ENCODE measurements around the gene KAT6B.

DNA sequence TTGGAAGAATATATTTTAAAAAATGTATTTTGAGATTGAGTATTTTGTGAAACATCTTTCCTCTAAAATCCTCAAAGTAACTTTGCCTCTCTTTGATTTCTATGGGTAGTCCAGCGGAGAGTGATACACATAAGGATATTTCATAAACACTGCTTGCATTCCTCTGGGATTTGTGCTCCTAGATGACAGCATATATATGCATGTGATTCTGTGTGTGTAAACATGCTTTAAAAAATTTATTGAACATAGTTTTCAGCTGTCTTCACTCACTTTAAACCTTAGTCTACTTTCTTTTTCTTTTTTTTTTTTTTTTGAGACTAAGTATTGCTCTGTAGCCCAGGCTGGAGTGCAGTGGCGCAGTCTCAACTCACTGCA, 84.6 kb downstream of the KAT6B start:
- TF ChIP-seq, protein P1, sequence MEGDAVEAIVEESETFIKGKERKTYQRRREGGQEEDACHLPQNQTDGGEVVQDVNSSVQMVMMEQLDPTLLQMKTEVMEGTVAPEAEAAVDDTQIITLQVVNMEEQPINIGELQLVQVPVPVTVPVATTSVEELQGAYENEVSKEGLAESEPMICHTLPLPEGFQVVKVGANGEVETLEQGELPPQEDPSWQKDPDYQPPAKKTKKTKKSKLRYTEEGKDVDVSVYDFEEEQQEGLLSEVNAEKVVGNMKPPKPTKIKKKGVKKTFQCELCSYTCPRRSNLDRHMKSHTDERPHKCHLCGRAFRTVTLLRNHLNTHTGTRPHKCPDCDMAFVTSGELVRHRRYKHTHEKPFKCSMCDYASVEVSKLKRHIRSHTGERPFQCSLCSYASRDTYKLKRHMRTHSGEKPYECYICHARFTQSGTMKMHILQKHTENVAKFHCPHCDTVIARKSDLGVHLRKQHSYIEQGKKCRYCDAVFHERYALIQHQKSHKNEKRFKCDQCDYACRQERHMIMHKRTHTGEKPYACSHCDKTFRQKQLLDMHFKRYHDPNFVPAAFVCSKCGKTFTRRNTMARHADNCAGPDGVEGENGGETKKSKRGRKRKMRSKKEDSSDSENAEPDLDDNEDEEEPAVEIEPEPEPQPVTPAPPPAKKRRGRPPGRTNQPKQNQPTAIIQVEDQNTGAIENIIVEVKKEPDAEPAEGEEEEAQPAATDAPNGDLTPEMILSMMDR (conservative IDR thresholded peaks at IDR 0.05 in 1 of 2, IDR thresholded peaks at IDR 0.05 in 1 of 2; ENCODE audit: low read depth in 1 of 2, low read length in 2 of 2): no peak
- TF ChIP-seq EZH2 (IDR thresholded peaks at IDR 0.05; ENCODE audit: low read length, missing control alignments): no peak

Data from fibroblast of lung (primary cell).